HepG2 (cell line): ENCODE results near the gene MAP3K3. TPM values are rescaled to one million over a fixed set of nuclear protein-coding genes. Genes with fewer than 3 reads are reported as not detected.

ENCODE experiments used
- EP300 ChIP-seq, 3 experiments: sonication (generic) in 1 of 3; formaldehyde crosslinking in 1 of 3; IDR thresholded peaks; 2 replicates each; pipeline versions ENCODE4 v1.5.1 to v1.6.1; 2011 to 2020; ENCODE audit warnings: low read depth in 2 of 3, low read length in 2 of 3, borderline replicate concordance in 1 of 3, improper control_type of control experiment in 1 of 3, mild to moderate bottlenecking in 1 of 3, missing genetic modification reagents in 1 of 3, moderate library complexity in 1 of 3
- HDAC6 ChIP-seq: fragments of 200-600 bp; sonication (generic); IDR thresholded peaks from 2 replicates; pipeline ENCODE4 v1.7.0; 2017; ENCODE audit warnings: mild to moderate bottlenecking, antibody characterized with exemption, low read length, low read depth
- MEIS1 ChIP-seq: sonication (generic); formaldehyde crosslinking; IDR thresholded peaks from 2 replicates; pipeline ENCODE4 v1.9.0; 2021; ENCODE audit warnings: mild to moderate bottlenecking, missing genetic modification reagents, moderate library complexity, borderline replicate concordance
- MTA1 ChIP-seq: sonication (generic); formaldehyde crosslinking; IDR thresholded peaks from 2 replicates; pipeline ENCODE4 v1.4.0; 2020; ENCODE audit warnings: missing genetic modification reagents, mild to moderate bottlenecking, borderline replicate concordance
- RXRA ChIP-seq: sonication (generic); formaldehyde crosslinking; IDR thresholded peaks from 2 replicates; pipeline ENCODE4 v1.5.1; 2020; ENCODE audit warnings: missing genetic modification reagents
- TMF1 ChIP-seq: sonication (generic); formaldehyde crosslinking; IDR thresholded peaks from 2 replicates; pipeline ENCODE4 v1.8.1; 2022; ENCODE audit warnings: low read depth, missing genetic modification reagents
- ZBTB21 ChIP-seq: sonication (generic); formaldehyde crosslinking; IDR thresholded peaks from 2 replicates; pipeline ENCODE4 v1.4.0; 2020; ENCODE audit warnings: missing genetic modification reagents
- ZNF326 ChIP-seq: sonication (generic); formaldehyde crosslinking; IDR thresholded peaks from 2 replicates; pipeline ENCODE4 v1.4.0; 2020; ENCODE audit warnings: missing genetic modification reagents, borderline replicate concordance
- ZNF446 ChIP-seq: sonication (generic); formaldehyde crosslinking; IDR thresholded peaks from 2 replicates; pipeline ENCODE4 v1.5.0; 2020; ENCODE audit warnings: mild to moderate bottlenecking, missing genetic modification reagents
- ZNF577 ChIP-seq: sonication (generic); formaldehyde crosslinking; IDR thresholded peaks from 2 replicates; pipeline ENCODE4 v1.4.0; 2020; ENCODE audit warnings: mild to moderate bottlenecking, low read depth, missing genetic modification reagents, borderline replicate concordance
- ZNF841 ChIP-seq: sonication (generic); formaldehyde crosslinking; IDR thresholded peaks from 2 replicates; pipeline ENCODE4 v1.8.1; 2023; ENCODE audit warnings: missing genetic modification reagents, borderline replicate concordance
- polyA plus RNA-seq, 8 experiments: library from polyadenylated mRNA; depleted of rRNA in 3 of 8; stranded (reverse) in 7 of 8; unstranded in 1 of 8; fragments of >200 nt; fragmentation: Illumina TruSeq in 4 of 8; extraction: Trizol in 4 of 8; gene quantifications; 2 replicates each; pipeline versions ENCODE4 v1.2.1 to v1.2.3, GENCODE V29; 2011 to 2016; ENCODE audit warnings: low read depth in 4 of 8, missing spikeins in 1 of 8, mixed read lengths in 1 of 8; ENCODE audit not compliant: insufficient read depth in 1 of 8
- total RNA-seq, 5 experiments: library from RNA; depleted of rRNA; stranded (reverse); fragments of >200 nt; fragmentation: Illumina TruSeq; extraction: Trizol; gene quantifications; 2 replicates each; pipeline ENCODE4 v1.2.3, GENCODE V29; 2016; ENCODE audit warnings: low read depth in 1 of 5
- TF ChIP-seq, protein P1 (sequence below): sonication (generic); formaldehyde crosslinking; IDR thresholded peaks from 2 replicates; pipeline ENCODE4; 2020; ENCODE audit warnings: missing genetic modification reagents, mild to moderate bottlenecking, borderline replicate concordance
- TF ChIP-seq, protein P2 (sequence below): sonication (generic); formaldehyde crosslinking; IDR thresholded peaks from 2 replicates; pipeline ENCODE4 v1.5.1; 2020; ENCODE audit warnings: mild to moderate bottlenecking, moderate library complexity, missing genetic modification reagents
- TF ChIP-seq, protein P3 (sequence below): IDR thresholded peaks from 2 replicates; pipeline ENCODE4 v1.6.1; 2016; ENCODE audit warnings: low read depth, borderline replicate concordance
- TF ChIP-seq, protein P4 (sequence below): sonication (generic); formaldehyde crosslinking; IDR thresholded peaks from 2 replicates; pipeline ENCODE4 v1.9.0; 2021; ENCODE audit warnings: missing genetic modification reagents, mild to moderate bottlenecking, borderline replicate concordance
- TF ChIP-seq, protein P5 (sequence below): sonication (generic); formaldehyde crosslinking; conservative IDR thresholded peaks from 2 replicates; pipeline ENCODE4 v1.8.0; 2022; ENCODE audit warnings: low read depth, missing genetic modification reagents
- TF ChIP-seq, protein P6 (sequence below): sonication (generic); formaldehyde crosslinking; IDR thresholded peaks from 2 replicates; pipeline ENCODE4 v1.4.0; 2020; ENCODE audit warnings: missing genetic modification reagents

The MAP3K3 gene
- total and polyA plus RNA-seq, 2 of the 13 experiments (the other 11 are each of a cell fraction or from before 2014, with no cell fraction given) = 17.7 to 21.8 TPM

DNA sequence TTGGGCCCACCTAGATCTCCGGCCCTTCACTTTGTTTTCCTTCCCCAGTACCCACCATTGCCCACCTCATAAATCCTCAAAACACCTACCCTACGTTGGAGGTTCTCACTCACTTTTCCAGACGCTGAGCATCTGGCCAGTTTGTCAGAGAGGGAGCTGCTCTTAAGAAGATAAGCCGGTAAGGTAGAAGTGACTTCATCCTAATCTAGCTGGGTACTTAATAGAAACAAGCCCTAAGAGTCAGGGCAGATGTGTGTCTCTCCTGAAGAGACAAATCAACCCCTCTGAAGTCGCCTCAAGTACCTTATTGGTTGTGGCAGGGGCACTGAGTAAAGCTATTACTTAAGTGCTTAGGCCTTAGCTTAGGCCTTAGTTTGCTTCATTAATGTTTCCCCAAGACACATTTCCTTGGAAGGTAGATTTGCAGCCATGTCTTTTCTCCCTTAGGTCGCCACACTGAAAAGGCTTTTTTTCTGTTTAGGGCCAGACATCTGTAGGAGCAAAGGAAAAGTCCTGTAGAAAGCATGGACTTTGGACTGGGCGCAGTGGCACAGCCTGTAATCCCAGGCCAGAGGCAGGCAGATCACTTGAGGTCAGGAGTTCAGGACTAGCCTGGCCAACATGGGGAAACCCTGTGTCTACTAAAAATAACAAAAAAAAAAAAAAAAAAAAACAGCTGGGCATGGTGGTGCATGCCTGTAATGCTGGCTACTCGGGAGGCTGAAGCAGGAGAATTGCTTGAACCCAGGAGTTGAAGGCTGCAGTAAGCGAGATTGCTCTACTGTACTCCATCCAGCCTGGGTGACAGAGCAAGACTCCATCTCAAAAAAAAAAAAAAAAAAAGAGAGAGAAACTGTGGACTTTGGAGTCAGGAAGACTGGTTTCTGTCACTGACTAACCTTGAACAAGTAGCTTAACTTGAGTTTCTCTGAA, 20.5 kb upstream of the MAP3K3 start (continued):
- TF ChIP-seq ZNF577 (CRISPR knock-in tag) = no peak
- TF ChIP-seq MEIS1 (CRISPR knock-in tag) = no peak
- TF ChIP-seq ZNF446 (CRISPR knock-in tag) = no peak
- no peak for TF ChIP-seq ZBTB21 (CRISPR knock-in tag)
- TF ChIP-seq TMF1 (CRISPR knock-in tag) = no peak
- no peak for TF ChIP-seq ZNF841 (CRISPR knock-in tag)
- TF ChIP-seq, protein P1, sequence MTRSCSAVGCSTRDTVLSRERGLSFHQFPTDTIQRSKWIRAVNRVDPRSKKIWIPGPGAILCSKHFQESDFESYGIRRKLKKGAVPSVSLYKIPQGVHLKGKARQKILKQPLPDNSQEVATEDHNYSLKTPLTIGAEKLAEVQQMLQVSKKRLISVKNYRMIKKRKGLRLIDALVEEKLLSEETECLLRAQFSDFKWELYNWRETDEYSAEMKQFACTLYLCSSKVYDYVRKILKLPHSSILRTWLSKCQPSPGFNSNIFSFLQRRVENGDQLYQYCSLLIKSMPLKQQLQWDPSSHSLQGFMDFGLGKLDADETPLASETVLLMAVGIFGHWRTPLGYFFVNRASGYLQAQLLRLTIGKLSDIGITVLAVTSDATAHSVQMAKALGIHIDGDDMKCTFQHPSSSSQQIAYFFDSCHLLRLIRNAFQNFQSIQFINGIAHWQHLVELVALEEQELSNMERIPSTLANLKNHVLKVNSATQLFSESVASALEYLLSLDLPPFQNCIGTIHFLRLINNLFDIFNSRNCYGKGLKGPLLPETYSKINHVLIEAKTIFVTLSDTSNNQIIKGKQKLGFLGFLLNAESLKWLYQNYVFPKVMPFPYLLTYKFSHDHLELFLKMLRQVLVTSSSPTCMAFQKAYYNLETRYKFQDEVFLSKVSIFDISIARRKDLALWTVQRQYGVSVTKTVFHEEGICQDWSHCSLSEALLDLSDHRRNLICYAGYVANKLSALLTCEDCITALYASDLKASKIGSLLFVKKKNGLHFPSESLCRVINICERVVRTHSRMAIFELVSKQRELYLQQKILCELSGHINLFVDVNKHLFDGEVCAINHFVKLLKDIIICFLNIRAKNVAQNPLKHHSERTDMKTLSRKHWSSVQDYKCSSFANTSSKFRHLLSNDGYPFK (CRISPR knock-in tag) = no peak
- TF ChIP-seq, protein P2, sequence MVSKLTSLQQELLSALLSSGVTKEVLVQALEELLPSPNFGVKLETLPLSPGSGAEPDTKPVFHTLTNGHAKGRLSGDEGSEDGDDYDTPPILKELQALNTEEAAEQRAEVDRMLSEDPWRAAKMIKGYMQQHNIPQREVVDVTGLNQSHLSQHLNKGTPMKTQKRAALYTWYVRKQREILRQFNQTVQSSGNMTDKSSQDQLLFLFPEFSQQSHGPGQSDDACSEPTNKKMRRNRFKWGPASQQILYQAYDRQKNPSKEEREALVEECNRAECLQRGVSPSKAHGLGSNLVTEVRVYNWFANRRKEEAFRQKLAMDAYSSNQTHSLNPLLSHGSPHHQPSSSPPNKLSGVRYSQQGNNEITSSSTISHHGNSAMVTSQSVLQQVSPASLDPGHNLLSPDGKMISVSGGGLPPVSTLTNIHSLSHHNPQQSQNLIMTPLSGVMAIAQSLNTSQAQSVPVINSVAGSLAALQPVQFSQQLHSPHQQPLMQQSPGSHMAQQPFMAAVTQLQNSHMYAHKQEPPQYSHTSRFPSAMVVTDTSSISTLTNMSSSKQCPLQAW (CRISPR knock-in tag) = no peak
- no peak for TF ChIP-seq HDAC6
- no peak for TF ChIP-seq MTA1 (CRISPR knock-in tag)
- no peak for TF ChIP-seq ZNF326 (CRISPR knock-in tag)
- TF ChIP-seq, protein P3, sequence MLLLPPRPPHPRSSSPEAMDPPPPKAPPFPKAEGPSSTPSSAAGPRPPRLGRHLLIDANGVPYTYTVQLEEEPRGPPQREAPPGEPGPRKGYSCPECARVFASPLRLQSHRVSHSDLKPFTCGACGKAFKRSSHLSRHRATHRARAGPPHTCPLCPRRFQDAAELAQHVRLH = no peak
- peak in 1 of 2 experiments; percentile 40; a peak in 2 of 4 replicates for TF ChIP-seq EP300 (IDR thresholded peaks at IDR 0.05; ENCODE audit: low read depth in 2 of 2, low read length in 2 of 2)
- no peak for TF ChIP-seq EP300 (CRISPR knock-in tag; IDR thresholded peaks at IDR 0.05; ENCODE audit: borderline replicate concordance)
- TF ChIP-seq, protein P4, sequence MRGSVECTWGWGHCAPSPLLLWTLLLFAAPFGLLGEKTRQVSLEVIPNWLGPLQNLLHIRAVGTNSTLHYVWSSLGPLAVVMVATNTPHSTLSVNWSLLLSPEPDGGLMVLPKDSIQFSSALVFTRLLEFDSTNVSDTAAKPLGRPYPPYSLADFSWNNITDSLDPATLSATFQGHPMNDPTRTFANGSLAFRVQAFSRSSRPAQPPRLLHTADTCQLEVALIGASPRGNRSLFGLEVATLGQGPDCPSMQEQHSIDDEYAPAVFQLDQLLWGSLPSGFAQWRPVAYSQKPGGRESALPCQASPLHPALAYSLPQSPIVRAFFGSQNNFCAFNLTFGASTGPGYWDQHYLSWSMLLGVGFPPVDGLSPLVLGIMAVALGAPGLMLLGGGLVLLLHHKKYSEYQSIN (CRISPR knock-in tag) = no peak
- peak; percentile 76; the same call in 1 of the 2 replicates for TF ChIP-seq RXRA
- TF ChIP-seq, protein P5, sequence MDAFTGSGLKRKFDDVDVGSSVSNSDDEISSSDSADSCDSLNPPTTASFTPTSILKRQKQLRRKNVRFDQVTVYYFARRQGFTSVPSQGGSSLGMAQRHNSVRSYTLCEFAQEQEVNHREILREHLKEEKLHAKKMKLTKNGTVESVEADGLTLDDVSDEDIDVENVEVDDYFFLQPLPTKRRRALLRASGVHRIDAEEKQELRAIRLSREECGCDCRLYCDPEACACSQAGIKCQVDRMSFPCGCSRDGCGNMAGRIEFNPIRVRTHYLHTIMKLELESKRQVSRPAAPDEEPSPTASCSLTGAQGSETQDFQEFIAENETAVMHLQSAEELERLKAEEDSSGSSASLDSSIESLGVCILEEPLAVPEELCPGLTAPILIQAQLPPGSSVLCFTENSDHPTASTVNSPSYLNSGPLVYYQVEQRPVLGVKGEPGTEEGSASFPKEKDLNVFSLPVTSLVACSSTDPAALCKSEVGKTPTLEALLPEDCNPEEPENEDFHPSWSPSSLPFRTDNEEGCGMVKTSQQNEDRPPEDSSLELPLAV = no peak
- TF ChIP-seq, protein P6, sequence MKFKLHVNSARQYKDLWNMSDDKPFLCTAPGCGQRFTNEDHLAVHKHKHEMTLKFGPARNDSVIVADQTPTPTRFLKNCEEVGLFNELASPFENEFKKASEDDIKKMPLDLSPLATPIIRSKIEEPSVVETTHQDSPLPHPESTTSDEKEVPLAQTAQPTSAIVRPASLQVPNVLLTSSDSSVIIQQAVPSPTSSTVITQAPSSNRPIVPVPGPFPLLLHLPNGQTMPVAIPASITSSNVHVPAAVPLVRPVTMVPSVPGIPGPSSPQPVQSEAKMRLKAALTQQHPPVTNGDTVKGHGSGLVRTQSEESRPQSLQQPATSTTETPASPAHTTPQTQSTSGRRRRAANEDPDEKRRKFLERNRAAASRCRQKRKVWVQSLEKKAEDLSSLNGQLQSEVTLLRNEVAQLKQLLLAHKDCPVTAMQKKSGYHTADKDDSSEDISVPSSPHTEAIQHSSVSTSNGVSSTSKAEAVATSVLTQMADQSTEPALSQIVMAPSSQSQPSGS (CRISPR knock-in tag) = peak; percentile 34; the same call in 1 of the 2 replicates
